ENCODE measurements around the gene NR1I3.
A peak's percentile ranks its signal among the peaks of the same experiment; 100 is the strongest.

Gene NR1I3

DNA sequence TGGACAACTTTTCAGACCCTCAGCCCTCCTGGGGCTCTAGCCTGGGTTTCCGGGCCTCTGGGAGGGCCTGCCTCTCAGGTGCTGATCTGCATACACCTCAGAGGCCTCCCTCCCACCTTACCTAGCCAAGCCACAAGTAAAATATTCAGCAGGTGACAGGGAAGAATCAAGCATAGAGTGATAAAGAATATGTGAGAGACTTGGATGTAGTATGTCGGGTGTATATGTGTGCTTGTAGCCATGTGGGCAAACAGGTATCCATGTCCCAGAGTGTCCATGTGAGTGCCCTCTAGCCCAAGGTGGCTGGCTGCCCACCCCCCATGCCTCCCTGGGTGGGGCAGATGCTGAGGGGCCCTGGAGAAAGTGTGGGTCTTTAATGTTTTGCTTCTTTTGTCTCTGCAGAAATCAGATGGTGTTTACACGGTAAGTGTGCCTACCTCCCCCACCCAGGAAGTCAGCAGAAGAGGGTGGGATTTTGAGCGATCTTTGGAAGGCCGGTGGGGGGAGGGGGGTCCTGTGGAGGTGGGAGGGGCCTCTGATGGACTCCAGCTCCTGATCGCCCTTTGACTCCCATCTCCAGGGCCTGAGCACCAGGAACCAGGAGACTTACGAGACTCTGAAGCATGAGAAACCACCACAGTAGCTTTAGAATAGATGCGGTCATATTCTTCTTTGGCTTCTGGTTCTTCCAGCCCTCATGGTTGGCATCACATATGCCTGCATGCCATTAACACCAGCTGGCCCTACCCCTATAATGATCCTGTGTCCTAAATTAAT lies 19.5 kb downstream of the NR1I3 start:
- no peak for DNase-seq (ENCODE audit: low spot score)

DNA sequence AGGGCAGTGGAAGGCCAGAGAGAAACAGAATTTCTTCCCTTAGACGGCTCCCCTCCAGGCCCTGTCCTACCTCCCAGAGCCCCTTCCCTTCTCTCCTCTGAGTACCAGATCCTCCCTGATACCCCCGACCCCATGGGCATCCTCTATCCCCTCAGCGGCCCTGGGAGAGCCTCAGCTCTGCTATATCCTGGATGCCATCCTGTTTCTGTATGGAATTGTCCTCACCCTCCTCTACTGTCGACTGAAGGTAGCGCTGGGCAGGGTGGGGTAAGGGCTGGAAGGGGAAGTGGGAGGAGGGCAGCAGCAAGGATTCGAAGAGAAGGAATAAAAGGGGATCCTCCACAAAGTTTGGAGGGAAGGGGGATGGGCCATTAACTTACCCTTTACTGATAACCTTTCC lies 20.2 kb downstream of the NR1I3 start:
- DNase-seq (ENCODE audit: low spot score): no peak

DNA sequence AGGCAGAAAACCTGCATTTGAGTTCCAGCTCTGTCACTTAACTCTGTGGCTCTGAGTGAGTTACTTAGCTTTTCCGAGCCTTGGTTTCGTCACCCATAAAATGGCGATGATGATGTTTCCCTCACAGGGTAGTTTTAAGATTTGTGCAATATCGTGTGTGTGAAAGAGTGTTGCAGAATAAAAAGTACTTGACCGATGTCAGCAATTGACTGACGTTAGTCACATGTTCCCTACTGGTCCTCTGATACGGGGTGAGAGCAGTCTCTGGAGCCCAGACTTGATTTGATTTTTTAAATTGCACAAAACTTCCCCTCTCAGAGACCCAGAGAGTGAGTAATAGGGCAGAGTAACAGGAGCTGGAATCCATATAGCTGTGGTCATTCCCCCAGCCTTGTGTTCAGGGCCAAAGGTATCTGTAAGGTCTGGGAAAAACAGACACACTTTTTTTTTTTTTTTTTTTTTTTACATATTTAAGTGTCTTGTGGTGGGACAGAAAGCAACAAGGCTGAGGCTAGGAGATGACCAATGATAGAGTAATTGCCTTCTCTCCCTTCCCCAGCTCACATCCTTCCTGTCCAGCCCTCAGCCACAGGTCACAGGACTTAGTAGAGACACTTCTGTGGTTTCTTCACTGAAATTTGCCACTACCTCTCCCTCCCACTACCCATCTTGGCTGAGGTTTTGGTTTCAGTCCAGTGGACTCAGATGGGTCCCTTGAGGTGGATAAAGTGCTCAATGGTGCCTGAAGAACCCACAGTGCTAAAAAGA lies 20.9 kb downstream of the NR1I3 start:
- DNase-seq (ENCODE audit: low spot score): no peak

DNA sequence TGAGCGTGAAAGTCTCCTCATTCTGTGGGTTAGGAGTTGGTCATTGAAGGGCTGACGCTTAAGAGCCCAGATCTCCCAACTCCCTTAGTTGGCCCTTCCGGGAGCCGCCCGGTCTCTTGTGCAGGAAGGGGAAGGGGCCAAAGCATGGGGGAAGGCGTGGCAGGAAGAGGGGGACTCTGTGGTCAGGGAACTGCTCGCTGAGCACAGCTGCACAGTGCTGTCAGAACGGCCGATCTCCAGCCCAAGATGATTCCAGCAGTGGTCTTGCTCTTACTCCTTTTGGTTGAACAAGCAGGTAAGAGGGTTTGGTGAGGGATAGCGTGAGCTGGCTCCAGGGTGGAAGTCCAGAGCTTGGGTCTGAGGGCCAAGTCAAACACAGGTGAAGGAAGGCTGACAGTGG lies 22.9 kb downstream of the NR1I3 start, which contains the start of gene FCER1G:
Gene FCER1G (plus strand): TSS at position 220 of the 400 bp plus-strand sequence. CDS start 27 bp downstream, at position 247.
- no peak for DNase-seq (ENCODE audit: low spot score)

DNA sequence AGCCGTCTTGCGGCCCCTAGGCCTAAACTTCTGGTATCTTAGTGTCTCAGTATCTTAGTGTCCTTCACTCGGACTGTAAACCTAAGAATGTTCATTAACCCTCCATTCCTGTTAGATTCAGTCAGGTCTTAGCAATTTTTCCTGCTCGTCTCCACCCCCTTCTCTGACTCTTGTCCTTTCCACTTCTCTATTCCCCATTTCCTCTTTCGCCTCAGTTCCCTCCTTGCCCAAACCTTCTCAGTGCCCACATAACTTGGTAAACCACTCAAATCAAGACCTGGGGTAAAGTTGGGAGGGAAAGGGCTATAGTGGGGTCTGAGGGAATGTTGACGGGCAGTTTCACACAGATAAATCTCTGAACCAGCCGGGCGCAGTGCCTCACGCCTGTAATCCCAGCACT lies 23.6 kb downstream of the NR1I3 start:
- DNase-seq (ENCODE audit: low spot score): no peak

DNA sequence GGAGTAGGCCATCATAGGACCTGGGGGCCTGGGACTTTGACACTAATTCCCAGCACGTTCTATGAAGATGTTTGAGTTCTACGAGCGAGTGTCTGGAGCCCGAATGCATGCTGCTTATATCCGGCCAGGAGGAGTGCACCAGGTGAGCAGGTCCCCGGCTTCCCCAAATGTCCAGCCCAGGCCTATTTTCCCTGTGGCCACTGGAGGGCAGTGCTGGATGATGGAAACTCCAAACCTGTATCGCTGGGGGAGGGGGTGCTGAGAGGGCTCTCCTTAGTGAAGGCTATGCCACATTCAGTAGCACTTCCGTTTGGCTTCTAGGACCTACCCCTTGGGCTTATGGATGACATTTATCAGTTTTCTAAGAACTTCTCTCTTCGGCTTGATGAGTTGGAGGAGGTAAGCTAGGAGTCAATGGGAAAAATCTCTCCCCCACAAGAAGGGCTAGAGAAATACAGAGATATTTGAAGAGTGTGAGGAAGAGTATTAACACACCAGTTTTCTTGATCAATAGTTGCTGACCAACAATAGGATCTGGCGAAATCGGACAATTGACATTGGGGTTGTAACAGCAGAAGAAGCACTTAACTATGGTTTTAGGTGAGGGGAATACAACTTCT lies 28.1 kb downstream of the NR1I3 start:
- DNase-seq (ENCODE audit: low spot score): peak; percentile 69

DNA sequence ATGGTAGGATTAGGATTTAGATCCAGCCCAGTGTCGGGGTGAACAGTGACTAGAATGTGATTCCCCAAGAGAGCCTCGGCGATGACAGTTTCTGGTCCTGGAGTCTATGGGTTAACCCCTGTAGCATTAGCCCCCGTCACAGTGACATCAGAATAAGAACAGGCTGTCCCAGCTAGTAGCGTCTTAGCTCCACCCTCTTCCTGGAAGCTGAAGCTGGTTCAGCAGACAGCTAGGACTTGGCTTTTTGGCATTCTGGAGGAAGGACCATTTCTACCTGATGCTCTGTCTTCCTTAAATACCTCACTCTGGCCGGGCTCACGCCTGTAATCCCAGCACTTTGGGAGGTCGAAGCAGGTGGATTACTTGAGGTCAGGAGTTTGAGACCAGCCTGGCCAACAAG lies 30.8 kb downstream of the NR1I3 start:
- no peak for DNase-seq (ENCODE audit: low spot score)

DNA sequence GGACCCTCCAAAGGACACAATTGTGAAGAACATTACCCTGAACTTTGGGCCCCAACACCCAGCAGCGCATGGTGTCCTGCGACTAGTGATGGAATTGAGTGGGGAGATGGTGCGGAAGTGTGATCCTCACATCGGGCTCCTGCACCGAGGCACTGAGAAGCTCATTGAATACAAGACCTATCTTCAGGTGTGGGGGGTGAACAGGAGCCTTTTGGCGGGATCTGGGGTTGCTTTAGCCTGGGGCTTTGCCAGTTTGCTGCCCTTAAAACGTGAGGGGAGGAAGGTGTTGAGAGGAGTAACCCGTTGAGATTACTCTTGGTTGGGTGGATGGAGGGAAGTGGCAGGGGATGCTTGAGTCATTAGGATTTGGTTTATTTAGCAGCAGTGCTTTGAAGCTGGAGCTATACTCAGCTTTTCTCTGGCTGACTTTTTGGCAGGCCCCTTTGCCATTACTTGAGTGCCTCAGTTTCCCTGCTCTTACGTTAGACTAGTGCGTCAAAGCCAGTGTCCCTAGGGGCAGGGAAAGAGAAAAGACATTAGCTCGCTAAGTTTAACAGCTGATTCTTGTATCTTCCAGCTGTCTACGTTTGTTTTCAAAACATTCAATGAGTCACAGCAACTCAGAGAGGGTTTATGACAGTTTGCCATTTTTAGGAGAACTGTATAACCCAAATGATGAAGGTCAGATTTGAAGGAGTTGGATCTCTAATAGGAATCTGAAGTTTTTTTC lies 31.4 kb downstream of the NR1I3 start:
- no peak for DNase-seq (ENCODE audit: low spot score)

DNA sequence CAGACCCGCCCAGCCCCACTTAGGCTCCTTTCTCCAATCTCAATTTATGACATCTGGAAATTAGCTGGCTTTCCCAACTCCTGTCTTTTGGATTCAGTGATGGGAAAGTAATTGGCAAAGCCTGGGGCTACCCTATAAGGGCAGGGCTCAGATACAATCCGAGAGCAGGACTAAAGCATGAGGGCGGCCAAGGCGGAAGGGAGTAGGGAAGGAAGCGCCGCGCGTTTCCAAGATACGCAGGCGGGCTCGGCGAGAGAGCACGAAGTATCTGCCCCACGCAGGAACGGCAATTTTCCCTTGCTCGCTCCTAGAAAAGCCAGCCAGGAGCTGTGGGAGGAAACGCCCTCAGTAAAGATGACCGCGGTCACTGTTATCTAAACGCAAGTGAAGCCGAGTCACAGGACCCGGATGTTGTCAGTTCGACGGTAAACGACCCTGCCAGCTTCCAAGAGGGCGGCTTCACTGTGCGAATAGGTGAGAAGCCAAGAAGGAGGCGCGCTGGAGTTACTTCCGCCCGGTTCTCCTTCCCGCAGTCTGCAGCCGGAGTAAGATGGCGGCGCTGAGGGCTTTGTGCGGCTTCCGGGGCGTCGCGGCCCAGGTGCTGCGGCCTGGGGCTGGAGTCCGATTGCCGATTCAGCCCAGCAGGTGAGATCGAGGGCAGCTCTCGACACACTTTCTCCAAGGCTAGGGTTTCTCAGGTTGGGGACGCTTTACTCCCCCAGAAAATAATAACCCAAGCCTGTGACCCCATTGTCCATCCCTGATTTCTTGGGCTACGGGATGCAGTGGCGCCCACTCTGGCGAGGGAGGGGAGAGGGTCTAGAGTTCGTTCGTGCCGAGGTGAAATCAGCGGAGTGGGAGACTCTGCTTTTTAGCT lies 35.9 kb downstream of the NR1I3 start, which contains the start of gene NDUFS2:
Gene NDUFS2 (plus strand): TSS at position 532 of the 877 bp plus-strand sequence. CDS start 19 bp downstream, at position 551.
- DNase-seq (ENCODE audit: low spot score): peak; percentile 99

DNA sequence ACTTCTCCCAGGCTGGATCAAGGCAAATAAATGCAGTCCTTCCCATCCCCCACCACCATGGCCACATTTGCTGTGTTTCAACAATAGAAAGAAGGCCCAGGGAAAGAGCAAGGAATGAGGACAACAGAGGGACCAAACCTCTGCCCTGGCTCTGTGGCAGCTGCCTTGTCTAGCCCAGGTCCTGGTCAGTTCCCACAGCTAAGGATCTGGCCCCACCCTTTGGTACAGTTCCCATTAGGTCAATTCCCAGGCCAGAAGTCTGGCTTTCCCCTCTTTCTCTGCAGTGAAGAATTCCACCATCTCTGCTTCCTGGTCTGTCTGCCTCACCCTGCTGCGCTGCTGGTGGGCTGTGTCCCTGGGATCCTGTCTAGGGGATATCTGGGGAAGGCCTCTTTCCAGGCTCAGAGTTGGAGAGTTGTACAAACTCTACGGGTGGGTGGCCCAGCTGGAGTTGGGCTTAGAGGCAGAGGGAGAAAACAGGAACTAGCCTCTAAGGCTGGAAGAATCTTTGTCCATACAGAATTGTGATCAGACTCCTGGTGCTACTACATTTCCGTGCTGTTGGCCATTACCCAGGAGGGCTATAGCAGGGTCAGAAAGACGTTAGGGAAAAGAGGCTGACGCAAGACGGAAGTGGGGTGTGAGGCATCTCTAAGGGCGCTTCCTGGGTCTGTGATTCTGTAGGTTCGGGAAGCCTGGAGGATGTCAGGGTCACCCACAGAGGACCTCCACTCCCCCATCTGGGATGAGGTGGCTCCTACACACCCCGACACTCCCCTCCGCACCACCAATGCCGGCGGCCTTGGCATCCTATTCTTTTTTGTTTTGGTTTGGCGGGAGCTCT lies 36.8 kb downstream of the NR1I3 start:
- DNase-seq (ENCODE audit: low spot score): no peak

DNA sequence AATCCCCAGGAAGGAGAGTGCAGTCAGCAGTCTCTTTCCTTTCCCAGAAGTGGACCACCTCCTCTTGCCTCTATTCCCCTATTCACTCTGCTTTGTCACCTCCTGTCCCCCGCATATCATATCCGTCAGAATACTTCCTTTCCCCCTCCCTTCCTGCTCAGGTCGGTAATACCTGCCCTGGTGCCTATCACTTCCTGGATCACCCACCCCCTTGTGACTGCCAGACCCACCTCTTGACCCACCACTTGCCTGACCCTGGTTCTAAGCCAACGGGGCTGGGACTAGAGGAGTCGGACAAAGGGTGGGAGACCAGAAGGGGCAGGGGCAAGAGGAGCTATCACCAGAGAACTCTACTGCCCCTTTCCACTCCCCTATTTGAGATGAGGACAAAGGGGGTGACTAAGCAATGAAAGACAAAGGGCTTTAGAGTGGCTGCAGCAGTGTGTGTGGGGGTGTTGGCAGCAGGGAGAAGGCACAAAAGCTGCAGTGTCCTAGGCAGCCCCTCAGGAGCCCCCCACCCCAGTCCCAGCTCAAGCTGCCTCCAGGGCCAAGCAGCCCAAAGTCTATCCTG lies 37.5 kb downstream of the NR1I3 start:
- no peak for DNase-seq (ENCODE audit: low spot score)

DNA sequence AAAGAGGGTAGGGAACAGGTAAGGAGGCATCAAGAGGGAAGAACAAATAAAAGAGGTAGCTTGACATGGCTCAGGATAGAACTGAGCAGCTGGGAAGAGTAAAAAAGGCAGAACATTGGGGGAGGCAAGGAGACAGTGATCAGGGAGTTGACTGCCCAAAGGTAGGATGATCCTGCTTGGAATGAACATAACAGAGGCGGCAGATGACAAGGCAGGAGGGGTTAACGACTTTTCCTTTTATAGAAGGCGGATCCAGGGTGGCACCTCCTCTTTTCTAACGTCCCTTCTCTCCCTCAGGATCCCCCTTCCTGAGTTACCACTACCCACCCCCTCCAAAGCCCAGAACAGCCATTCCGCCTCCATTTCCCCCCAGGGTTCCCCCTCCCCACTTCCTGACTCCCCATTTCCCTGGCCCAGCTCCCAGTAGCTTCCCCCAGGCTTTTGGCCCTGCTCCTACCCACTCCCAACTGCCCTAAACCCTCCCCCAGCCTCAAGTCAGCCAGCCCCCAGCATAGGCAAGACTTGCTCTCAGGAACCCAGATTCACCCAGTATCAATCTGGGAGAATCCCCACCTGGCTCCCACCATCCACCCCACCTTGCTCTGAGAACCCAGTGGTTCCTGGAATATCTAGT lies 38.4 kb downstream of the NR1I3 start:
- DNase-seq (ENCODE audit: low spot score): no peak

DNA sequence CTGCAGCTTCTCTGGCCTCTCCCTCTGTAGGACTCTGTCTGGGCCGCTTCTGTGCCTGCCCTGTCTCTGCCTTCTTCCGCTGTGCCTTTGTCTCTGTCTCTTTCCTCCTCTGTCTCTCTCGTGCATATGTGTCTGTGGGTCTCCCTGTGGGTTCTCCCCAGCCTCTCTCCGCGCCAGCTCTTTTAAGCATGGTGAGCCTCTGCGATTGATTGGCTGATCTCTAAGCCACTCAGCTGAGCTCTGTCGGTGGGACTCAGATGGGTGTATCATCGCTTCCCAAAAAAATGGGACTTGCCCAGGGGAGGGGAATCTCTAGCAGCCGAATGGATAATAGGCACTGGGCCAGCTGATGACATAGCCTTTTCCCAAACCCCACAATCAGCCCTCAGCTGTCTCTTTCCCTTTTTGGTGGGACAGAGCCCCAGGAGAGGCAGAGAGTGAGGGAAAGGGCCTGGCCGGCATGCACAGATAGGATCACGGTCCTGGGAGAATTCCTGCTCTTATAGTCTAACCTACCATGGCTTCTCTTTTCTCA lies 39.0 kb downstream of the NR1I3 start, which contains the start of gene ADAMTS4:
Gene ADAMTS4 (minus strand): TSS at position 158 of the 535 bp plus-strand sequence. CDS start 427 bp downstream, outside the sequence.
- DNase-seq (ENCODE audit: low spot score): no peak

DNA sequence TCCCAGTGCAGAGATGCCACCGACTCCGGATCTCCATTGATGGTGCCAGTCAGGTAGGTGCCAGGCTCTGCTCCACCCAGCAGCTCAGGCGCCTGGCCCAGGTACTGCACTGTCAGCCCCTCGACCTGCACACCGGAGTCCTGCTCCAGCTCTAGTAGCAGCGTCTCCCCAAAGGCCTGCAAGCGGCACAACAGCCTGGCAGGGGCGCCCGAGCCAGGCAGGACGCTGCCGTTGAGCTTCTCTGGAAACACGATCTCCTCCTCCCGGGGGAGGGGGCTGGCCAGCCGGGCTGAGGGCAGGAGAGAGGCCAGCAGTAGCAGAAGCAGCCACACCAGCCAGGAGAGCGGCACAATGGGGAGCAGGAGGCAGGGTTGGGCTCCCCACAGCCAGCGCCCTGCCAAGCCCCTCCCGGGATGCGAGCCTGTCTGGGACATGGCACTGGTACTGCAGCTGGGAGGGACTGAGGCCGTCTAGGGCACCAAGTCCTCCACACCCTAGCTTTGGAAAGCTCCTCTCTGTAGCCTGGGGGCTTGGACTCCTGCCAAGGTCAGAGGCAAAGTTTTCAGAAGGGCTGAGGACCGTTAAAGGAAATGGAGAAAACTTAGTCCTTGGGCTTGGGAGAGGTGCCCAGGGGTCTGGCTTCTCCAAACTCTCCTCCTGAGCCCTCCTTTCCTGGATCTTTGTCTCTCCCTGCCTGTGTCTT lies 39.7 kb downstream of the NR1I3 start:
- DNase-seq (ENCODE audit: low spot score): no peak

DNA sequence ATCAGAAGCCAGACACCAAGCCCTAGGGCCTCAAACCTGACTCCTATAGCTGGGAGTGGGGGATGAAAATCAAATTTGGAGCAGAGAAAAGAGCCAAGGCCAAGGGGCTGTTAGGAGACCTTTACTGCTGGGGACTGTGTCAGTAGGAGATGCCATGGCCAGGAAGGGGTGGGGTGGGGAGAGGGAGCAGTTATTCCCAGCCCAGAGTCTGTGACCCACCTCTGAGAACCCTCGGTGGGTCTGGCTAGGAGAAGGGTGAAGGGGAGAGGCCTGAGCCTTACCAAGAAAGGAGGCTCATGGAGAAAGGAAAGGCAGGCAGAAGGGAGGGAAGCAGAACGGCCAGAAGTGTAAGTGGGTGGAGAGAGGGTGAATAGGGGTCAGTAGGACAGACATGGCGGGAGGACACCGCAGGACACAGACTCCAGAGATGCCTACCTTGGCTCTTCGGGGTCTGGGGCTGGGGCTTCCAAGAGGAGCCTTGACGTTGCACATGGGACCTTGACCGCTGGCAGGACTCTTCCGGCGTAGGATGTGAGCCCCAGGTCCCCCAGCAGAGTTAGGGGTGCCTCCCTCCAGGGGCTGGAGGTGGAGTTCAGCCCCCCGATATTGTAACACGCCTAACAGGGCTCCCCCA lies 40.3 kb downstream of the NR1I3 start:
- no peak for DNase-seq (ENCODE audit: low spot score)

DNA sequence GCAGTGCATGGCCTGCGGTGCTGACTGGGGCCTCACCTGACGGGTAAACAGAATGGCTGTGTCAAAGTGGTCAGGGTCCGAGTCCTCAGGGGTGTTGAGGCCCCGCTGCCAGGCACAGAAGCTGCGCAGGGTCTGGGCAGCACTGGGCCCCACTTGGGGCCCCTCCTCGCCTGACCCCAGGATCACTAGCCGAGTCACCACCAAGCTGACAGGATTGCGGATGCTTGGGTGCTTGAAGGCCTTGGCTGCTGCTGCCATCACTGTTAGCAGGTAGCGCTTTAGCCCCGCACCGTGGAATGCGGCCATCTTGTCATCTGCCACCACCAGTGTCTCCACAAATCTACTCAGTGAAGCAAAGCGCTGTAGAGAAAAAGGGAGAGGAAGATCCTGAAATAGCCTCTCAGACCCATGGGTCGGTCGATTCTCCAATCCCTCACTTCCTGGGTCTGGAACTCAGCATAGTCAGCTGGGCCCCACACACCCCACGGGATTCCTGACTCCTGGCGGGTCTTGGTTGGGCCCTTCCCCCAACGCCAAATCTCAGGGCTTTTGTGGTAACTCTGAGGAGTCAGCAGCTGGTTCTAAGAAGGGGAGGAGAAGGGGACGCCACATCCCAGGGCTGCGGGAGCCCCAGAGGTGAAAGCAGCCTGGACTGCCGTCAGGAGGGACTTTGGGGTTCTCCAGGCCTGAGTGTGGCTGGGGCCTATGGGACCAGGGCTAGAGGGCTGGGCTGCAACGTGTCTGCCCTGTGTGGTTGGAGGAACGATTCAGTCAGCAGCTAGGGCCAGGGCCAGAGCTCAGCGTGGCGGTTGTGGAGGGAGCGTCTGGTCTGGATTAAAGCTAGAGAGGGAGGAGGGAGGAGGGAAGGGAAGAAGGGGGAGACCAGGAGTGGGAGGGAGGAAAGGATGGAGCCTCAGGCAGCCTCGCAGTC lies 41.2 kb downstream of the NR1I3 start:
- DNase-seq (ENCODE audit: low spot score): no peak

DNA sequence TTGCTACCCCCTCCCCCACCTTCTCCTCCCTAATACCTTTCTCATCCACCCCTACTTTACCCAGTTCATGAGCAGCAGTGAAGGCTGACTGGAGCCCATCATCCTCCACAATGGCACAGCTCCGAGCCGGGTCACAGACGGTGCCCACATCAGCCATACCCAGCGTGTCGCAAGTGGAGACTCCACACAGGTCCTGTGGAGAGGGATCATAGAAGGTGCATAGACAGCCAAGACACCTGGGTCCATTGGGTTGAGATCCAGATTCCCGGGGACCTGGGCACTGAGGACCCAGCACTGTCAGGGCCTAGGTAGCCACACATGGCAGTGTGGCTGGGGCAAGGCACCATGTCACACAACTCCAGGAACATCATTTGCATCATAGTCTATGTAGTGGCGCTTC lies 41.9 kb downstream of the NR1I3 start:
- no peak for DNase-seq (ENCODE audit: low spot score)

Data from RKO (cell line).